K562 (cell line): ENCODE data around the gene PGAM4. TPM values are rescaled to one million over a fixed set of nuclear protein-coding genes. Genes with fewer than 3 reads are reported as not detected.

Source experiments
- ATAC-seq: fragments of 200-7000 bp; cut with Tn5 transposase; 3 replicates; pipeline ENCODE4 v1.9.1; 2020; ENCODE audit warnings: moderate library complexity
- BruUV-seq: library from RNA; stranded (reverse); fragments of 400-500 nt; replicated peaks from 2 replicates; lab custom pipeline; 2021; lab: Mats Ljungman, UMichigan
- CTCF ChIA-PET: fragments of 300-600 bp; formaldehyde crosslinking; extraction: SDS; loops from one replicate; lab custom pipeline; 2021; ENCODE audit warnings: low intra/inter-chr PET ratio; lab: Yijun Ruan, JAX
- POLR2A ChIA-PET: fragments of 300-600, 350-650 bp; sonication (Branson Sonifier 250); formaldehyde crosslinking; extraction: SDS; loops from one replicate; lab custom pipeline; 2021; ENCODE audit warnings: antibody characterized with exemption, inconsistent platforms; lab: Yijun Ruan, JAX
- DNase-seq, 4 experiments: peaks; one replicate each; pipeline versions ENCODE4 v3.0.0 to v3.0.0-alpha.2; 2011 to 2018; ENCODE audit warnings: low spot score in 3 of 4, mixed read lengths in 3 of 4; ENCODE audit errors: extremely low read depth in 1 of 4
- FAIRE-seq: peaks from 2 replicates; lab custom pipeline; 2011; peaks lifted over from hg19 to GRCh38; lab: Jason Lieb, UNC
- H2AFZ ChIP-seq: 2 replicates; pipeline ENCODE4 v1.6.0; 2011; ENCODE audit warnings: low read depth, low read length, control low read depth, inconsistent platforms
- H3K27ac ChIP-seq: fragments of 200-600 bp; 3 replicates; pipeline ENCODE4 v1.8.0; 2011; ENCODE audit warnings: low read depth, mild to moderate bottlenecking, control low read depth, inconsistent platforms, low read length, moderate library complexity, mixed read lengths; ENCODE audit errors: extremely low read depth
- H3K27me3 ChIP-seq, 2 experiments: fragments of 300-600 bp in 1 of 2; 2 replicates in 1 of 2; 3 replicates in 1 of 2; pipeline versions ENCODE4 v1.6.0 to v1.8.0; 2011; ENCODE audit warnings: inconsistent platforms in 2 of 2, low read length in 2 of 2, mild to moderate bottlenecking in 1 of 2, mixed read lengths in 1 of 2, moderate library complexity in 1 of 2; ENCODE audit not compliant: control insufficient read depth in 2 of 2, insufficient read depth in 2 of 2
- H3K36me3 ChIP-seq: fragments of 300-600 bp; 3 replicates; pipeline ENCODE4 v1.8.0; 2011; ENCODE audit warnings: mild to moderate bottlenecking, low read length, inconsistent platforms; ENCODE audit not compliant: control insufficient read depth, insufficient read depth
- H3K4me1 ChIP-seq, 2 experiments: fragments of 200-600 bp in 1 of 2; replicated peaks in 1 of 2; 2 replicates in 1 of 2; 3 replicates in 1 of 2; pipeline versions ENCODE4 v1.5.1 to v1.8.0; 2011; ENCODE audit warnings: inconsistent platforms in 2 of 2, low read length in 2 of 2, mild to moderate bottlenecking in 1 of 2, mixed read lengths in 1 of 2, moderate library complexity in 1 of 2; ENCODE audit not compliant: control insufficient read depth in 2 of 2, insufficient read depth in 2 of 2
- H3K4me2 ChIP-seq: 2 replicates; pipeline ENCODE4 v1.6.1; 2011; ENCODE audit warnings: low read length, control low read depth, inconsistent platforms, mixed read lengths; ENCODE audit not compliant: insufficient read depth
- H3K4me3 ChIP-seq: fragments of 200-600 bp; sonication (generic), shearing (Covaris generic); 2 replicates; pipeline ENCODE4 v1.5.1; 2016; ENCODE audit warnings: control low read depth, inconsistent platforms
- H3K79me2 ChIP-seq: fragments of 200-600 bp; 3 replicates; pipeline ENCODE4 v1.8.0; 2011; ENCODE audit warnings: low read length, inconsistent platforms; ENCODE audit not compliant: control insufficient read depth, insufficient read depth
- H3K9ac ChIP-seq, 2 experiments: 2 replicates each; pipeline versions ENCODE4 v1.6.0 to v1.6.1; 2011; ENCODE audit warnings: low read depth in 2 of 2, low read length in 2 of 2, control low read depth in 1 of 2, inconsistent platforms in 1 of 2, mild to moderate bottlenecking in 1 of 2, mixed read lengths in 1 of 2; ENCODE audit not compliant: insufficient read depth in 1 of 2
- H3K9me1 ChIP-seq: one replicate; pipeline ENCODE4 v1.6.0; 2011; ENCODE audit warnings: inconsistent platforms, mild to moderate bottlenecking, low read length, moderate library complexity; ENCODE audit not compliant: control insufficient read depth, insufficient read depth
- H3K9me3 ChIP-seq: replicated peaks from 2 replicates; pipeline ENCODE4 v1.5.1; 2011; ENCODE audit warnings: low read depth, low read length, inconsistent platforms; ENCODE audit not compliant: control insufficient read depth, insufficient read depth
- H4K20me1 ChIP-seq: replicated peaks from 2 replicates; pipeline ENCODE4 v1.6.1; 2011; ENCODE audit warnings: low read length, inconsistent platforms, mixed read lengths; ENCODE audit not compliant: control insufficient read depth, insufficient read depth
- GABPB1 ChIP-seq: sonication (generic); formaldehyde crosslinking; IDR thresholded peaks from 2 replicates; pipeline ENCODE4 v1.8.0; 2022; ENCODE audit warnings: mild to moderate bottlenecking, missing genetic modification reagents
- MEIS2 ChIP-seq: fragments of 450-650 bp; IDR thresholded peaks from 2 replicates; pipeline ENCODE4 v1.6.1; 2014; ENCODE audit warnings: mild to moderate bottlenecking; ENCODE audit not compliant: partially characterized antibody
- PHF21A ChIP-seq: fragments of 450-650 bp; IDR thresholded peaks from 2 replicates; pipeline ENCODE4 v1.6.1; 2017; ENCODE audit warnings: low read depth, borderline replicate concordance
- RBM34 ChIP-seq: fragments of 200-400 bp; formaldehyde crosslinking; IDR thresholded peaks from 2 replicates; pipeline ENCODE4 v1.6.1; 2018; ENCODE audit warnings: low read length, borderline replicate concordance; ENCODE audit not compliant: insufficient read depth
- SETDB1 ChIP-seq: IDR thresholded peaks from one replicate; pipeline ENCODE4 v1.6.1; 2012; ENCODE audit warnings: low read length, control low read depth, inconsistent platforms
- SMARCE1 ChIP-seq: fragments of 450-650 bp; IDR thresholded peaks from 2 replicates; pipeline ENCODE4 v1.7.1; 2016; ENCODE audit warnings: mild to moderate bottlenecking
- ZFP36 ChIP-seq: fragments of 150-350 bp; IDR thresholded peaks from 2 replicates; pipeline ENCODE4 v1.6.1; 2018; ENCODE audit warnings: low read length, low read depth; ENCODE audit not compliant: partially characterized antibody
- ZNF316 ChIP-seq: fragments of 450-650 bp; IDR thresholded peaks from 2 replicates; pipeline ENCODE4 v1.6.1; 2016
- ZNF699 ChIP-seq: fragments of 250-450 bp; sonication (Bioruptor Pico); IDR thresholded peaks from 2 replicates; pipeline ENCODE4 v1.8.0; 2021; ENCODE audit warnings: mild to moderate bottlenecking, moderate library complexity; ENCODE audit not compliant: insufficient replicate concordance
- WGBS: fragments of 100-300 bp; shearing (Covaris generic); methylation state at CpG from one replicate; pipeline ENCODE4 v1.1.6; 2016; ENCODE audit warnings: low coverage, mixed read lengths; ENCODE audit not compliant: insufficient coverage; ENCODE audit errors: missing lambda C conversion rate; 5-methylcytosine and 5-hydroxymethylcytosine counted together
- in situ Hi-C: fragments of 300-500 bp; cut with MboI; formaldehyde crosslinking; loops from 4 replicates; pipeline ENCODE4 v1.15.0; 2018; ENCODE audit warnings: inconsistent platforms, mixed read lengths
- intact Hi-C: fragments of 100-400 bp; cut with micrococcal nuclease; formaldehyde crosslinking; loops from 2 replicates; pipeline ENCODE4 v1.14.2; 2022
- polyA plus RNA-seq, 8 experiments: library from polyadenylated mRNA; depleted of rRNA in 4 of 8; stranded (reverse) in 5 of 8; unstranded in 3 of 8; fragments of >200 nt; fragmentation: Nextera tagmentation in 2 of 8; fragmentation: Illumina TruSeq in 1 of 8; extraction: Ambion mirVana in 2 of 8; extraction: Trizol in 1 of 8; gene quantifications; 2 replicates each; pipeline versions ENCODE4 v1.2.1 to v1.2.3, GENCODE V29; 2011 to 2014; ENCODE audit warnings: inconsistent platforms in 1 of 8, missing spikeins in 1 of 8
- total RNA-seq, 7 experiments: library from RNA; depleted of rRNA in 6 of 7; stranded (reverse); fragments of >200 nt in 6 of 7; fragmentation: Illumina TruSeq in 2 of 7; extraction: Trizol in 2 of 7; gene quantifications; 2 replicates each; pipeline versions ENCODE4 v1.2.1 to v1.2.3, GENCODE V29; 2011 to 2021; ENCODE audit warnings: low replicate concordance in 1 of 7
- TF ChIP-seq, protein P1 (sequence below), 2 experiments: fragments of 450-650 bp; IDR thresholded peaks; 2 replicates each; pipeline ENCODE4 v1.6.1; 2018; ENCODE audit warnings: mild to moderate bottlenecking in 2 of 2, low read depth in 1 of 2; ENCODE audit not compliant: partially characterized antibody in 2 of 2
- TF ChIP-seq, protein P2 (sequence below): fragments of 450-650 bp; formaldehyde crosslinking; IDR thresholded peaks from 2 replicates; pipeline ENCODE4 v1.4.0; 2020; ENCODE audit warnings: mild to moderate bottlenecking, moderate library complexity

PGAM4 gene
- total and polyA plus RNA-seq, 9 of the 15 experiments (the other 6 are each of a cell fraction or from before 2014, with no cell fraction given), result 0.55 to 0.75 TPM; not detected in 7

- H3K9ac ChIP-seq, result no peak overlapping the region
- no peaks in the 10 kb centered on the region for H3K9me1 ChIP-seq
- H3K36me3 ChIP-seq, result no peaks in the 10 kb centered on the region; the same call in 2 of the 3 replicates
- FAIRE-seq (no peak), DNase-seq (no peak), ATAC-seq (no peak)
- intact Hi-C loops (loop anchor here (5.0 kb wide), 1 partner anchor 35 kb away; no protein-coding TSS in a partner anchor), in situ Hi-C loops (no loop called here)
- H2AFZ ChIP-seq, result no peak overlapping the region
- no TSS peak for BruUV-seq
- H3K4me1 ChIP-seq, result no peaks in the 10 kb centered on the region; a peak in 1 of 5 replicates
- WGBS, result 25% methylated on average over 1 of the region's 1 CpG
- ChIA-PET CTCF (no interaction called here), POLR2A (no interaction called here)
- no peaks in the 10 kb centered on the region; the same call in 1 of the 2 replicates for H3K9me3 ChIP-seq
- TF ChIP-seq SMARCE1 (no peak), RBM34 (no peak), MEIS2 (no peak), PHF21A (no peak), ZFP36 (no peak), GABPB1 (CRISPR knock-in tag) (no peak), ZNF316 (no peak), SETDB1 (no peak), ZNF699 (no peak)
- TF ChIP-seq, protein P1, sequence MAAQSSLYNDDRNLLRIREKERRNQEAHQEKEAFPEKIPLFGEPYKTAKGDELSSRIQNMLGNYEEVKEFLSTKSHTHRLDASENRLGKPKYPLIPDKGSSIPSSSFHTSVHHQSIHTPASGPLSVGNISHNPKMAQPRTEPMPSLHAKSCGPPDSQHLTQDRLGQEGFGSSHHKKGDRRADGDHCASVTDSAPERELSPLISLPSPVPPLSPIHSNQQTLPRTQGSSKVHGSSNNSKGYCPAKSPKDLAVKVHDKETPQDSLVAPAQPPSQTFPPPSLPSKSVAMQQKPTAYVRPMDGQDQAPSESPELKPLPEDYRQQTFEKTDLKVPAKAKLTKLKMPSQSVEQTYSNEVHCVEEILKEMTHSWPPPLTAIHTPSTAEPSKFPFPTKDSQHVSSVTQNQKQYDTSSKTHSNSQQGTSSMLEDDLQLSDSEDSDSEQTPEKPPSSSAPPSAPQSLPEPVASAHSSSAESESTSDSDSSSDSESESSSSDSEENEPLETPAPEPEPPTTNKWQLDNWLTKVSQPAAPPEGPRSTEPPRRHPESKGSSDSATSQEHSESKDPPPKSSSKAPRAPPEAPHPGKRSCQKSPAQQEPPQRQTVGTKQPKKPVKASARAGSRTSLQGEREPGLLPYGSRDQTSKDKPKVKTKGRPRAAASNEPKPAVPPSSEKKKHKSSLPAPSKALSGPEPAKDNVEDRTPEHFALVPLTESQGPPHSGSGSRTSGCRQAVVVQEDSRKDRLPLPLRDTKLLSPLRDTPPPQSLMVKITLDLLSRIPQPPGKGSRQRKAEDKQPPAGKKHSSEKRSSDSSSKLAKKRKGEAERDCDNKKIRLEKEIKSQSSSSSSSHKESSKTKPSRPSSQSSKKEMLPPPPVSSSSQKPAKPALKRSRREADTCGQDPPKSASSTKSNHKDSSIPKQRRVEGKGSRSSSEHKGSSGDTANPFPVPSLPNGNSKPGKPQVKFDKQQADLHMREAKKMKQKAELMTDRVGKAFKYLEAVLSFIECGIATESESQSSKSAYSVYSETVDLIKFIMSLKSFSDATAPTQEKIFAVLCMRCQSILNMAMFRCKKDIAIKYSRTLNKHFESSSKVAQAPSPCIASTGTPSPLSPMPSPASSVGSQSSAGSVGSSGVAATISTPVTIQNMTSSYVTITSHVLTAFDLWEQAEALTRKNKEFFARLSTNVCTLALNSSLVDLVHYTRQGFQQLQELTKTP (IDR thresholded peaks at IDR 0.05; ENCODE audit: low read depth in 1 of 2, partially characterized antibody in 2 of 2), result no peak
- TF ChIP-seq, protein P2, sequence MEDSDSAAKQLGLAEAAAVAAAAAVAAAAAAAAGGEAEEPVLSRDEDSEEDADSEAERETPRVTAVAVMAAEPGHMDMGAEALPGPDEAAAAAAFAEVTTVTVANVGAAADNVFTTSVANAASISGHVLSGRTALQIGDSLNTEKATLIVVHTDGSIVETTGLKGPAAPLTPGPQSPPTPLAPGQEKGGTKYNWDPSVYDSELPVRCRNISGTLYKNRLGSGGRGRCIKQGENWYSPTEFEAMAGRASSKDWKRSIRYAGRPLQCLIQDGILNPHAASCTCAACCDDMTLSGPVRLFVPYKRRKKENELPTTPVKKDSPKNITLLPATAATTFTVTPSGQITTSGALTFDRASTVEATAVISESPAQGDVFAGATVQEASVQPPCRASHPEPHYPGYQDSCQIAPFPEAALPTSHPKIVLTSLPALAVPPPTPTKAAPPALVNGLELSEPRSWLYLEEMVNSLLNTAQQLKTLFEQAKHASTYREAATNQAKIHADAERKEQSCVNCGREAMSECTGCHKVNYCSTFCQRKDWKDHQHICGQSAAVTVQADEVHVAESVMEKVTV (CRISPR knock-in tag), result no peak
- TF ChIP-seq, all 486 proteins: peak for 0
- no peaks in the 10 kb centered on the region for H3K27me3 ChIP-seq
- no peak overlapping the region for H3K4me3 ChIP-seq
- peak overlapping the region; percentile 39; the same call in 2 of the 3 replicates for H3K27ac ChIP-seq
- H3K4me2 ChIP-seq, result no peak overlapping the region
- H3K79me2 ChIP-seq, result peaks cover 78% of the 10 kb centered on the region
- H4K20me1 ChIP-seq, result no peaks in the 10 kb centered on the region
Measured at GRCh38 chrX:77952173-77952572, 17.3 kb downstream of the PGAM4 start.
